ENCODE measurements around the gene PLA2G6.
"Not testable (repeated sequence)": the region's sequence is repeated elsewhere in the genome, so short reads cannot be mapped to it uniquely, and the experiment has no call there.

PLA2G6 gene

DNA sequence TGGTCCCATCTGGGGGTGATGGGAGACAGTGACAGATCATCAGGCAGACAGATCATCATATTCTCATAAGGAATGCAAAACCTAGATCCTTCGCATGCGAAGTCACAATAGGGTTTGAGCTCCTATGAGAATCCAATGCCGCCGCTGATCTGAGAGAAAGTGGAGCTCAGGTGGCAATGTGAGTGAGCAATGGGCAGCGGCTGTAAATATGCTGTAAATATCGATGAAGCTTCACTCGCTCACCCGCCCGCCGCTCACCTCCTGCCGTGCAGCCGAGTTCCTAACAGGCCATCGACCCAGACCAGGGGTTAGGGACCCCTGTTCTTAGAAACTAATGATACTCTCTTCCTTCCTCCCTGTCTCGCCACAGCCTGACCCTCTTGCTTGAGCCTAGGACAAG is 9.4 kb upstream of the PLA2G6 start:
- DNase-seq = no peak

DNA sequence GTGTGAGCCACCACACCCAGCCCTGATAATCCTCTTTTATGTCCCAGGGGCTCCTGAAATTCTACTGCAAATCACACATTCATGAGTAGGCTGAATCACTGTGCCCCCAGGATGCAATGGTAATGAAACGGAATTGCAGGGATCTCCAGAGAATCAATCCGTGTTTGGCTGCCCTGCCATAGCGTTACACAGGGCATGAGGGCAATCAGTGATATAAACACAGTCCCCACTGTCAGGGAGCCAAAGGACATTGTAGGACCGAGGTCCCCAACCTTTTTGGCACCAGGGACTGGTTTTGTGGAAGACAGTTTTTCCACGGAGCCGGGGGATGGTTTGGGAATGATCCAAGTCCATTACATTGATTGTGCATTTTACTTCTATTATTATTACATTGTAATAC is 9.0 kb upstream of the PLA2G6 start:
- no peak for DNase-seq

DNA sequence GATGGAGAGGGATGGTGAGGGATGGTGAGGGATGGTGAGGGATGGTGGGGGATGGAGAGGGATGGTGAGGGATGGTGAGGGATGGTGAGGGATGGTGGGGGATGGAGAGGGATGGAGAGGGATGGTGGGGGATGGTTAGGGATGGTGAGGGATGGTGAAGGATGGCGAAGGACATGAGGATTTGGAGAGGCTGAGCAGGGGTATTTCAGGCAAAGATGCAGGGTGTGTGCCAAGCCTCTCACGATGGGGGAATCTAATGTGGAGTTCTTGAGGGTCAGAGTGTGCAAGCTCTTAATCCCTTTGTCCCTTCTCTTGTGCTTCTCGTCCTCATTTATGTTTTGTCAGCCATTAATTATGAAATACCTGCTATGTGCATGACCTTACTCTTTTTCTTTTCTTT is 7.5 kb upstream of the PLA2G6 start:
- no peak for DNase-seq

DNA sequence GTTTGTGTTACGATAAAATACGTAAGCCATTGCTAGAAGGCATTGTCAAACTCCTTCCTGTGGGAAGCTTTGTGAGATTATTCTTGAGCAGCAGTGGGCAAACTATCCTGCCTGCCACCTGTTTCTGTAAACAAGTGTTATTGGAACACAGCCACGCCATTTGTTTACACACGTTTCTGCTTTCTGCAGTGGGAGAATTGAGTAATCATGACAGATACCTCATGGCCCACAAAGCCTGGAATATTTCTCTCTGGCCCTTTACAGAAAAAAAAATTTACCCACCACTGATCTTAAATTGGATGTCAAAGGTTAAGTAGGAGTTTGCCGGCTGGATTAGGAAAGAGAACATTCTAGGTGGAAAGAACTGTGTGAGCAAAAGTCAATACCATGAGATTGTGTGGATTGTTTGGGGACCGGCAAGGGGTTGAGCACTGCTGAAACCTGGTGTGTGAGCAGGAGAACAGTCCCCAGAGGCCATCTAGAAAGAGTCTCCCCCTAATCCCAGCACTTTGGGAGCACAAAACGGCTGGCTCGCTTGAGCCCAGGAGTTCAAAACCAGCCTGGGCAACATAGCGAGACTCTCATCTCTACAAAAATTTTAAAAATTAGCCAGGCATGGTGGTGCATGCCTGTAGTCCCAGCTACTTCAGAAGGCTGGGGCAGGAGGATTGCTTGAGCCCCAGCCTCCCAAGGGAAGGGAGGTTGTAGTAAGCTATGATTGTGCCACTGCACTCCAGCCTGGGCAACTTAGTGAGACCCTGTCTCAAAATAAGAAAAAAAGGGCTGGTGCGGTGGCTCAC is 6.0 kb upstream of the PLA2G6 start:
- DNase-seq = no peak

DNA sequence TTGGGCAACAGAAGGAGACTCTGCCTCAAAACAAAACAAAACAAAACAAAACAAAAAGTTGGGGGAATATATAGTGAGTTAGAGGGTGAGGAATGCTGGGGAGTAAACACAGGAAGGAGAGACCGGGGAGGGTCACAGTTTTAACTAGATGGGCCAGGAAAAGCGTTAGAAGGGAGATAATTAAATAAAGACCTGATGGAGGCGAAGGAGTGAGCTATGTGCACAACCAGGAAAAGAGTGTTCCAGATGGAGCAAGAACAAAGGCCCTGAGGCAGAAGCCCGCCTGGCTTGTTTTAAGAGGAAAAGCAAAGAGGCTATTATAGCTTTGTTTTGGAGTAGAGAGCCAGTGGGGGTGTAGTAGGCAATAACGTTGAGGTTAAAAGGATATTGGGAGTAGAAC is 4.8 kb upstream of the PLA2G6 start:
- no peak for DNase-seq

DNA sequence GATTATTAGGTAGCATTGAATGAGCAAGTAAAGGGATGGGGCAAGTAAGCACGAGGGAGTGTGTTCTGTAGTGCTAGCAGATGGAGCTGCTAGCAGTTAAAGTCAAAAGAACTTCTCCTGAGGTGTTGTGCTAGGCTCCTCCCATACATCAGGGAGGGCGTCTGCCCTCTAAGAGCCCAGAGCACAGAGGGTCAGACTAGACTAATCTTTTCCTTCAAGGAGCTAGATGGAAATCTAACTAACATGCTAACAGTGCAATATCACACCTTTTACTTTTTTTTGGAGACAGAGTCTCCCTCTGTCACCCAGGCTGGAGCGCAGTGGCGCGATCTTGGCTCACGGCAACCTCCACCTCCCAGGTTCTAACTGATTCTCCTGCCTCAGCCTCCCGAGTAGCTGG is 3.2 kb upstream of the PLA2G6 start:
- no peak for DNase-seq

DNA sequence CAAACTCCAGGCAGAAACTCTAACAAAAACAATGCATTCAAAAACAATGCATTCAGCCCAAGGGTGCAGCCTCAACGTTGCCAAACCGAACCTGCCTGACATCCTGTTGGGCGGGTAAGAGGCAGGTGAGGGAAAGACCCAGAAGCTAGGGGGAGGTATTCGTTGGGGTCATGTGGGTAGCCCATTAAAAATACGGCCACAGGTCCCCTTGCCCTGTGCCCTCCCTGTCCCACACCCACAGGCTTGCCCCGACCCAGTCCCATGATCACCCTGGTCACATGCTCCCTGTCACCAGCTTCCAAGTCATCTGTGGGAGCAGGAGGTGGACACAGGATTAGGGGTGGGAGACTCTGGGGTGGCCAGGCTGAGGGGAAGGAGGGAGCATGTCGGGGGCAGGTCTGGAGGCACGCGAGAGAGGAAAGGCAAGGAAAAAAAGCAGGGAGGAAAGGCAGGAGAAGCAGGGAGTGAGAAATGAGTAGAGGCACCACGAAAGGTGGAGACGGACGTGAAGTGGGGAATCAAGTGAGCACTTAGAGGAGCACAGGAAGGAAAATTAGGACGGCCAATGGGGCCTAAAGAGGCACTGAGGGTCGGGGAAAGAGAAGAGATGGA is 683 bp downstream of the PLA2G6 start:
- DNase-seq = no peak

DNA sequence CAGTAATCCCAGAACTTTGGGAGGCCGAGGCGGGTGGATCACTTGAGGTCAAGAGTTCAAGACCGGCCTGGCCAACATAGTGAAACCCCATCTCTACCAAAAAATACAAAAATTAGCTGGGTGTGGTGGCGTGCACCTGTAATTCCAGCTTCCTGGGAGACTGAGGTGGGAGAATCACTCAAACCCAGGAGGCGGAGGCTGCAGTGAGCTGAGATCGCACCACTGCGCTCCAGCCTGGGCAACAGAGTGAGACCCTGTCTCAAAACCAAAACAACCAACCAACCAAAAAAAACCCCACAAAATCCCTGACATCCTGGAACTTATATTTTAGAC is 3.1 kb downstream of the PLA2G6 start:
- not testable (repeated sequence) for DNase-seq

DNA sequence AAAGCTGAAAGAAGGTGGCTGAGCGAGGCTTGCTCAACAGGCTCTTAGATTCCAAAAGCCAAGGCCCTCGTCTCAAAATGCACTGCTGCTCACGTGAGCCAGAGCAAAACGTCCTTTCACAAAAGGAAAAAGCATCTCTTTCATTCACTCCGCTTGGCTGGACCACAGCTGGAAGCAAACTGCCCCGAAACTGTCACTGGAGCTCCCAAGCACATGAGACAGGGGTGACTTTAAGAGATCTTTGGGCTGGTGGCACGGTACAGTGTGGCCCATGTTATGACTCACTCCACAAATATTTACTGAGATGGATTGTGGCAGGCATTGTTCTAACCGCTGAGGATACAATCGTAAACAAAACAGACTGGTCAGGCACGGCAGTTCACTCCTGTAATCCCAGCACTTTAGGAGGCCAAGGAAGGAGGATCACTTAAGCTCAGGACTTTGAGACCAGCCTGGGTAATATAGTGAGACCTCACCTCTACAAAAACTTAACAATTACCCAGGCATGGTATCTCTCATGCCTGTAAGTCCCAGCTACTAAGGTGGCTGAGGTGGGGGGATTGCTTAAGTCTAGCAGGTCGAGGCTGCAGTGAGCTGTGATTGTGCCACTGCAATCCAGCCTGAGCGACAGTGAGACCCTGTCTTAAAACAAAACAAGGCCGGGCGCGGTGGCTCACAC is 3.6 kb downstream of the PLA2G6 start:
- no peak for DNase-seq

DNA sequence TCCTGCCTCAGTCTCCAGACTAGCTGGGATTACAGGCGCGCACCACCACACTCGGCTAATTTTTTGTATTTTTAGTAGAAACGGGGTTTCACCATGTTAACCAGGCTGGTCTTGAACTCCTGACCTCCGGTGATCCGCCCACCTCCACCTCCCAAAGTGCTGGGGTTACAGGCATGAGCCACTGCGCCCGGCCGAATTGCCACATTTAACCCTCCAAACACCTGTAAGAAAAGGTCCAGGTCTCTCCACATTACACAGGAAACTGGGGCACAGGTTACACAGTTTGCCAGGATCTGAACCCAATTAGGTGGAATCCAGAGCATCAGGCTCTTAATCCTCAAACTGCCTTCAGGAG is 4.1 kb downstream of the PLA2G6 start:
- not testable (repeated sequence) for DNase-seq

DNA sequence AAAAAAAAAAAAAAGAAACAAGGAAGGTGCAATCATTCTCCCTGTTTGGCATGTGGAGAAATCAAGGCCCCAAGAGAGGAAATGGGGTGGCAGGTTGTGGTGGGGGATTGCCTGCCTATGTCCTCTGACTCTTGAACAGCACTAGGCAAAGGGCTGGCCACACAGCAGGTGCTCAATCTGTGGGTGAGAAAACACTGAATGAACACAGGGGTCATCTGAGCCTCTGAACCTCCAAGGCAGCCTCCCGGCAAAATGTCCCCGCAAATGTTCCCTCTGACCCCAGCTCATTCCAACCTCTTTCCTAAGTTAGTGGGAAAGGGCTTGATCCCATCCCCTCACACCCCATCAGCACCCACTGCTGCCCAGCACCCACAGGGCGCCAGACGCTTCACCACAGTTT is 4.6 kb downstream of the PLA2G6 start:
- no peak for DNase-seq

DNA sequence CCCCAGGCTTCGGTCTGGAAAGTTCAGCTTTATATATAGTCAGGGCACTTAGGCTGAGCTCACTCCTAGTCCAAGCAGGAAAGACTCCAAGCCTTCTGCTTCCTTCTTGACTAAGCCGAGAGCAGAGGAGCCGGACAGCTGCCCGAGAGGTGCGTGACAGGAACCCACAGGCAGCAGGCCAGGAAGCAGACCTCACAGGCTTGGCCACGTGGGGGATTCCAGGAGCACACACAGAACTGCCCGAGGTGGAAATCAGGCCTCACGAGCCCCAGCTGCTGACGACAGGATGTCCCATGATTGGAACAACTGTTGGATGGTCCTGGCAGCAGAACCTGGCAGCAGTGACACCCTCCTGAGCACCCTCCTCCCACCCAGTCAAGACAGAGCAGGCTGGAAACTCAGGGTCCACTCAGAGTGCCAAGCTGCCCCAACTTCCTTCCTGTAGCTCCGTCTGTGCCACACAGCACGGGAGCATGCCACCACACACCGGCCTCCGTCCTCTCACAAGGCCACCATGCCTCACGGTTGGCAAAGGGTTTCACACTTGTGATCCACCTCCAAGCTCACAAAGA is 5.4 kb downstream of the PLA2G6 start:
- DNase-seq = no peak

DNA sequence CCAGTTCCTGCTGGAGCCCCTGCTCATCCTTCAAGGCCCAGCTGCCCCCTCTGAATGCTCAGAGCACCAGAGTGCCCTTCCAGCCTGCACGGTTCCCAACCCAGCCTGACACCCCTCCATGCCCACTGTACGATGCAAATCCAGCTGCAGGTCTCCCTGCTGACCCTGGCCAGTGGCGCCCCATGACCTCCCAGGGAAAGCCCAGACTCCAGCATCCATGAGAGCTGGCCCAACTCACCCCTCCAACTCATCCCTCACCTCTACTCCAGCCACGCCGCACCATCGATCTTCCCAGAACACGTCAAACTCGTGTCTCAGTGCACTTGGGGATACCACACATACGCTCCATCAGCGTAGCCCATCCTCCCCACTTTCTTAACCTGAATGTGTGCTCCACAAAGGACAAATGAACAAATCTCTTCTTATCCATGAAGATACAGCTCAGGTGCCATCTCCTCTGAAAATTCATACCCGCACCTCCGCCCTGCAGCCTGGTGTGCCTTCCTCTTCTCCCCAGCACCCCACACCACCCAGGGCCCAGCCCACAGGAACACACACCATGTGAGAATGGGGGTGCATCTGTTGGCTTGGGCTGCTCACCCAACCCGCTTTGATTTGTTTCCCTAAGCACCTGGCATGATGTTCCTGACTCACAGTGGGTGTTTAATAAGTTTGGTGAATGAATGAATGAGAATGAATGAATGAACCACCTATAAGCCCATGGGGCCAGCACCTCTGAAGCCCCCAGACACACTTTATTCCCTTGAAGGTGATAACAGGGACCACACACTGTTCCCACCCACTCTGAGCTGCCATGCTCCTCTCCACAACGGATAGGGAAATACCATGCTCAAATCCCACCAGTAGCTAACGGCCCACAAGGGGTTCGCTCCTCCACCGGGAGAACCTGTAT is 6.2 kb downstream of the PLA2G6 start:
- DNase-seq = no peak

DNA sequence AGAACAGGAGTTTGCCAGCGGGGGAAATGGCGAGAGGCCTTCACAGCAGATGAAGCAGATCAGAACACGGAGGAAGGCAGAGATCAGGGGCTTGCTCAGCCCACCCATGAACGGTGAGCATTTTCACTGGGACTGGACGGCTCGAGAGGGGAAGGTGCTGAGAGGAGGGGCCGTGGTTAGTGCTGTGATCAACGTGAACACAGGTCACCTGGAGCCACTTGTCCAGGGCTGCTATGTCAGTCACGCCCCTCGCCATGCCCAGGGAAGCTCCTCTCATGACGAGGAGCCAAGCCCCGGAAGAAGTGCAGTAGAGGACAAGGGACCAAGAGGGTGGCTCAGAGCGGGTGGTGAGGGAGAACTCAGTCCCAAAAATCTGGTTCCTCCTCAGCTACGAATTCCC is 7.0 kb downstream of the PLA2G6 start:
- DNase-seq = no peak

DNA sequence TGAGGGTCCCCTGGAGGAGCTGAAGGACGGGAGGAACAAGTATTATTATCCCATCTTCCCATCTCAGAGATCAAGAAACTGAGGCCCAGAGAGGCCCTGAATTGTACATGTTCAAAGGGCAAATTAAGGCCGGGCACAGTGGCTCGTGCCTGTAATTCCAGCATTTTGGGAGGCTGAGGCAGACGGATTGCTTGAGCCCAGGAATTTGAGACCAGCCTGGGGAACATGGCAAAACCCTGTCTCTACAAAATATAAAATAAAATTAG is 8.1 kb downstream of the PLA2G6 start:
- no peak for DNase-seq

DNA sequence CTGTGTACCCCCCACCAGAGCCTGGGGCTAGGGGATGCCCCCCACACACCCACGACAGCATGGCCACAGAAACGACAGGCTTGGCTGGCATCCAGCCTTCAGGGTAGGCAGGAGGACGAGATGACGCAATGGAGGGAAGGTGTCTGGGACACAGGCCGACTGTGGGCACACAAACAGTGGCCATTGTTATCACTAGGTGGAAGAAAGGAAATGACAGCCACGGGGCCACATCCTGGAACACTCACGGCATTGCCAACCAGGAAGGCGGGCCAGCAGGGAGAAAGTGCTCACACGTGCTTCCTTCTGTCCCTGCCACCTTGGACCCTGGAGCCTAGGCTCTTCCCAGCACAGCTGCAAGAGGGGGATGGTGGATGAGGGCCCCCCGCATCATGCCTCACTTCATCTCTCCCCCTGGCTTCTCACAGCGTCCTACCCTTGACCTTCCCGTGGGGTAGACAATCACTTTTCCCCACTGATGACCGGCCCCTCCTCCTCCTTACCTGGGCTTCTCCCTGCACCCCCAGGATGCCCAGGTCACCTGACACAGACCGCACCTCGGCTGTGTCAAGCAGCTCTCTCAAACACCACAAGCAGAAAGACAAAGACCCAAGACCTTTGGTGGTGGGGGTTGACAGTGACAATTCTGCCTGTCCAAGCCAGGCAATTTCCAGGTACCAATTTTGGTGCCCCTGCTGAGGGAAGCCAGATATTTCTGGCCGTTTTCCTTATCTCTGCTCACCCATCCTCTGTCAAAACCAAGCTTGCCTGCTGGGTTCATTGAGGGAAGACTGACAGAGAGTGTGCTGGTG is 8.6 kb downstream of the PLA2G6 start:
- DNase-seq = no peak

DNA sequence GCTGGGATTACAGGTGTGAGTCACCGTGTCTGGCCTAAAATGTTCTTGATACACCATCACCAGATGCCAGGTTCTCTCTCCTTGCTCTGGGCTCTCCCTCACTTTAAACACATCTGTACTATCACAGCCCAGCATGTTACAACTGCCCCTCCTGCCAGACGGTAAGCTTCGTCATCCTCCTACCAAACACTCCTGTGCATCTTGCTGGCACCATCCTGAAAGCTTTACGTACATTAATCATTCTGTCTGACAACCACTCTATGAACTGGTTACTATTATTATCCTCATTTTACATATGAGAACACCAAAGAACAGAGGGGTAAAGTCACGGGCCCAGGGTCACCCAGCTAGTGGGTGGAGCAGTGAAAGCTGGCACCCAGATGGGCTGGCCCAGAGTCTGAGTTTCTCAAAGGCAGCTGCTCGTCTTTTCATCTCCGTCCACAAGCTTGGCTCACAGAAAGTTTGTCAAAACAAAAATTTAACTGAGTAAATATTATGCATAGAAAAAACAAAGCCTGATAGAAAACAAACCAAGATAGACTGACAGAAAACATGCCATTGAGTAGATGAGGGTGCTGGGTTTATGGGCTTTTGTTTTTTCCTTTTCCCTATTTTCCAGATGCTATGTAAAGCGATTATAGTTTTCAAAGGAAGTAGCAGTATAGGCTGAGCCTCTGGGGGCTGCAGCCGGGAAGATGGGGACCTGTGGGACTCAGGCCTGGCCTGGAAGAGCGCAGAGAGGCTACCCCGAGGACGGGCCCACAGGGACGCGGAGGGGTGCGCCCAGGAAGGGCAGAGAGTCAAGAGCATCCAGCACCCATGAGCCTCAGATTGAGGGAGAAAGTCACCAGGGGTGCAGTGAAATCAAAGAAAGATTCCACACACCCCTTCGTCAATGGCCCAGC is 9.5 kb downstream of the PLA2G6 start:
- DNase-seq = no peak

DNA sequence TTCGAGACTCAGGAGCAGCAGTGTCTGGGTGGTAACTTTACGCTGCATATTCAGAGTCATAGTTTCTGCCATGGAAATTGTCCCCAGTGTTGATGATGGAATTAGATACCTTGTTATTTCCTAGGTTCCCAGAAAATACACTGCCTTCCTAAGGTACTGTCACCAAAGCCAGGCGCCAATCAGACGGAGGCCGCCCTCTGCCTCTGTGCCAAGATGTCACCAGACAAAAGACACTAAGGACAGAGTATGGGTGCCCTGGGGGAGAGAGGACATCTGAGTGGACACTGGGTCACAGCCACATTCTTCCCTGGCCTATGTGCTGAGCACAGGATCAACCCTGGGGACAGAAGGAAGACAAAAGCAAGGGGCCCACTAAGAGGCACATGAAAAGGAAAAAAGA is 11.2 kb downstream of the PLA2G6 start:
- DNase-seq = no peak

DNA sequence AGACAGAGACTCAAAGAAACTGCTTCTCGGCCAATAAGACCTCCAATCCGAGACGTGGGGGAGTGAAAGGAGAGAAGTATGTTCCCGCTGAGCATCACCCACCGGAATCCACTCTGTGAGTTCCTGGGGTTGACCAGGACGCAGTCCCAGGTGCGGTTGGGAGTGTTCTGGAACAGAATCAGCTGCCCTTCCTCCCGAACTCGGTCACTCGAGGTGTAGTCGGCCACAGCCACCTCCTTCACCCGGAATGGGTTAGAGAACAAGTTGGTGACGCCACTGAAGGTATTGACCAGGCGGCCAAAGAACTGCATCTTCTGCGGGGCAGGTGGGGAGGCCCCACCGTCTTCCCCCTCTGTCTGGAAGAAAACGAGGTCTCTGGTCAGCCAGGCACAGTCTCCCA is 12.5 kb downstream of the PLA2G6 start:
- DNase-seq = no peak

DNA sequence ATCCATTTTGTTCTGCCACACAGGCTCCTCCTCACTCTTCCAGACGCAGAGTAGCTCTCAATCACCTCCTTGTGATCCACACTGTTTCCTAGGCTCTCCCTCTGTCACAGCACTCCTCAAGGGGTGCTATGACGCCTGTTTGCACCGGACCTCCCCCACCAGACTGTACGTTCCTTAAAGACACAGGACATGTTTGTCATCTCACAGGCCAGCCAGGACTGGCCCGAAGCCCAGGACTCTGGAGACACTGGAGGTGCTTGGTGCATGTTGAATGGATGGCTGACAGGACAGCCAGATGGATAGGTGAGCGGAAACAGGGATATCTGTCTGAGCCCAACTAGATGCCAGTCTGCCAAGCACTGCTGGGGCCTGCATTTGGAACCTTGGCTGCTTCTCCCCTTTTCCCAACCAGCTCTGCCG is 13.6 kb downstream of the PLA2G6 start:
- DNase-seq = no peak

DNA sequence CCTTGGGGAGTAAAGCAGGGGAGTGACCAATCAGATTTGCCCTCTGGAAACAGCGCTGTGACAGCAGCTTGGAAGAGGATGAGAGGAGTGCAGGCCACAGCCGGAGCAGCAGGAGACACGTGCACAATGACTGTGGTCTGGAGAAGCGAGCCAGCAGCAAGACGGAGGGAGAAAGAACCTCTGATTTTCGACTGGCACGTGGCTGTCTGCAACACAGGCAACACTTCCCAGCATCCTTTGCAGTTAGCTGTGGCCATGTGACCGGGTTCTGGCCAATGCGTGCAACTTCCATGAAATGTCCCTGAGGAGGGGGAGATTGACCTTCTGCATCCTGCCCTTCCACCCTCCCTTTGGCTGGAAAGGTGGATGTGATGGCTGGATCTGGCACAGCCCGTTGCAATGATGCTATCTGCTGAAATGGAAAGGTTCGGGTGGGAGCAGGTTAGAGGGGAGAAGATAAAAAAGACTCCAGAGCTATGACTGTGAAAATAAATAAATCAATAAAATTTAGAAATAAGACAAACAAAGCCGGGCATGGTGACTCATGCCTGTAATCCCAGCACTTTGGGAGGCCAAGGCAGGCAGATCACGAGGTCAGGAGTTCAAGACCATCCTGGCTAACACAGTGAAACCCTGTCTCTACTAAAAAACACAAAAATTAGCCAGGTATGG is 15.6 kb downstream of the PLA2G6 start:
- DNase-seq = no peak

Data from NCI-H2107 (cell line).